Urothelium cell line (cell line): ENCODE results near the gene RUNX2.
"Not testable (repeated sequence)": the region's sequence is repeated elsewhere in the genome, so short reads cannot be mapped to it uniquely, and the experiment has no call there.

Experiments used
- DNase-seq: peaks from one replicate; pipeline ENCODE4 v3.0.0; 2011; ENCODE audit warnings: low spot score, mixed read lengths
- FAIRE-seq: peaks from 2 replicates; lab custom pipeline; 2011; peaks lifted over from hg19 to GRCh38; lab: Jason Lieb, UNC

The RUNX2 gene

GRCh38 chr6:45543298-45544235 is 215.4 kb downstream of the RUNX2 start:
- FAIRE-seq (no peak), DNase-seq (no peak)

- DNase-seq = no peak
- FAIRE-seq = no peak
Observed at GRCh38 chr6:45545416-45545815, 217.3 kb downstream of the RUNX2 start.

- FAIRE-seq (no peak), DNase-seq (no peak)
Observed at GRCh38 chr6:45548657-45549515, 220.8 kb downstream of the RUNX2 start.

- no peak for DNase-seq
- no peak for FAIRE-seq
Observed at GRCh38 chr6:45552536-45552935, 224.4 kb downstream of the RUNX2 start.

GRCh38 chr6:45553730-45554344 is 225.7 kb downstream of the RUNX2 start:
- DNase-seq = no peak

GRCh38 chr6:45554591-45554990 is 226.5 kb downstream of the RUNX2 start:
- DNase-seq = no peak
- FAIRE-seq = no peak

More at GRCh38 chr6:45553730-45554344, 225.7 kb downstream of the RUNX2 start:
- FAIRE-seq = peak; percentile 100

- no peak for DNase-seq
- no peak for FAIRE-seq
Observed at GRCh38 chr6:45555981-45556771, 228.0 kb downstream of the RUNX2 start.

GRCh38 chr6:45556828-45557227 is 228.7 kb downstream of the RUNX2 start:
- DNase-seq (no peak), FAIRE-seq (no peak)

GRCh38 chr6:45557454-45557853 is 229.3 kb downstream of the RUNX2 start:
- FAIRE-seq (no peak), DNase-seq (no peak)

GRCh38 chr6:45558858-45559257 is 230.7 kb downstream of the RUNX2 start:
- FAIRE-seq = no peak

GRCh38 chr6:45560321-45560820 is 232.2 kb downstream of the RUNX2 start:
- FAIRE-seq, DNase-seq: not testable (repeated sequence)

More at GRCh38 chr6:45558858-45559257, 230.7 kb downstream of the RUNX2 start:
- DNase-seq = no peak

- DNase-seq (no peak), FAIRE-seq (no peak)
Observed at GRCh38 chr6:45562171-45562570, 234.0 kb downstream of the RUNX2 start.

GRCh38 chr6:45563041-45563440 is 234.9 kb downstream of the RUNX2 start:
- DNase-seq (no peak), FAIRE-seq (no peak)

GRCh38 chr6:45563844-45564243 is 235.7 kb downstream of the RUNX2 start:
- FAIRE-seq = no peak
- no peak for DNase-seq

- DNase-seq = peak; percentile 83
- FAIRE-seq = no peak
Observed at GRCh38 chr6:45566882-45567281, 238.8 kb downstream of the RUNX2 start.

- no peak for DNase-seq
- FAIRE-seq = no peak
Observed at GRCh38 chr6:45567879-45568278, 239.7 kb downstream of the RUNX2 start.

GRCh38 chr6:45568626-45569025 is 240.5 kb downstream of the RUNX2 start:
- DNase-seq (no peak), FAIRE-seq (no peak)

- DNase-seq (no peak), FAIRE-seq (no peak)
Observed at GRCh38 chr6:45569210-45569945, 241.2 kb downstream of the RUNX2 start.

- DNase-seq (no peak), FAIRE-seq (no peak)
Observed at GRCh38 chr6:45571159-45571558, 243.0 kb downstream of the RUNX2 start.
